ENCODE data around the gene NOL4L. TPM values are rescaled to one million over a fixed set of nuclear protein-coding genes. Genes with fewer than 3 reads are reported as not detected.

Gene NOL4L
- total RNA-seq, 4 donors from 2014 or later: 5.8 to 19.4 (median 12.8) TPM

GRCh38 chr20:32482143-32482441 is 103.0 kb downstream of the NOL4L start:
- H3K9me3 ChIP-seq: no peaks in the 10 kb centered on the region
- H3K36me3 ChIP-seq: no peaks in the 10 kb centered on the region
- 12% methylated on average over 9 of the region's 9 CpGs for WGBS
- intact Hi-C loops (cut with DNase I): loop anchor here (5.0 to 10.0 kb wide), 2 partner anchors 125 to 277 kb away; partner anchors contain the start of genes ASXL1, PLAGL2 and POFUT1
- TF ChIP-seq POLR2A (IDR thresholded peaks at IDR 0.05; ENCODE audit: low read depth) (no peak), EP300 (IDR thresholded peaks at IDR 0.05) (no peak), POLR2AphosphoS5 (IDR thresholded peaks at IDR 0.05) (no peak)
- TF ChIP-seq, protein P1, sequence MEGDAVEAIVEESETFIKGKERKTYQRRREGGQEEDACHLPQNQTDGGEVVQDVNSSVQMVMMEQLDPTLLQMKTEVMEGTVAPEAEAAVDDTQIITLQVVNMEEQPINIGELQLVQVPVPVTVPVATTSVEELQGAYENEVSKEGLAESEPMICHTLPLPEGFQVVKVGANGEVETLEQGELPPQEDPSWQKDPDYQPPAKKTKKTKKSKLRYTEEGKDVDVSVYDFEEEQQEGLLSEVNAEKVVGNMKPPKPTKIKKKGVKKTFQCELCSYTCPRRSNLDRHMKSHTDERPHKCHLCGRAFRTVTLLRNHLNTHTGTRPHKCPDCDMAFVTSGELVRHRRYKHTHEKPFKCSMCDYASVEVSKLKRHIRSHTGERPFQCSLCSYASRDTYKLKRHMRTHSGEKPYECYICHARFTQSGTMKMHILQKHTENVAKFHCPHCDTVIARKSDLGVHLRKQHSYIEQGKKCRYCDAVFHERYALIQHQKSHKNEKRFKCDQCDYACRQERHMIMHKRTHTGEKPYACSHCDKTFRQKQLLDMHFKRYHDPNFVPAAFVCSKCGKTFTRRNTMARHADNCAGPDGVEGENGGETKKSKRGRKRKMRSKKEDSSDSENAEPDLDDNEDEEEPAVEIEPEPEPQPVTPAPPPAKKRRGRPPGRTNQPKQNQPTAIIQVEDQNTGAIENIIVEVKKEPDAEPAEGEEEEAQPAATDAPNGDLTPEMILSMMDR (IDR thresholded peaks at IDR 0.05): no peak
- peak overlapping the region; percentile 78 to 95 (median 92) for H3K4me3 ChIP-seq
- H3K4me1 ChIP-seq: peaks cover 28 to 72% (median 64%) of the 10 kb centered on the region in 4 donors
- H3K27ac ChIP-seq (replicated peaks in 1 of 4): peak overlapping the region; percentile 81 to 94 (median 89)
- DNase-seq (ENCODE audit: extremely low spot score): no peak
- H3K27me3 ChIP-seq: no peaks in the 10 kb centered on the region

DNA sequence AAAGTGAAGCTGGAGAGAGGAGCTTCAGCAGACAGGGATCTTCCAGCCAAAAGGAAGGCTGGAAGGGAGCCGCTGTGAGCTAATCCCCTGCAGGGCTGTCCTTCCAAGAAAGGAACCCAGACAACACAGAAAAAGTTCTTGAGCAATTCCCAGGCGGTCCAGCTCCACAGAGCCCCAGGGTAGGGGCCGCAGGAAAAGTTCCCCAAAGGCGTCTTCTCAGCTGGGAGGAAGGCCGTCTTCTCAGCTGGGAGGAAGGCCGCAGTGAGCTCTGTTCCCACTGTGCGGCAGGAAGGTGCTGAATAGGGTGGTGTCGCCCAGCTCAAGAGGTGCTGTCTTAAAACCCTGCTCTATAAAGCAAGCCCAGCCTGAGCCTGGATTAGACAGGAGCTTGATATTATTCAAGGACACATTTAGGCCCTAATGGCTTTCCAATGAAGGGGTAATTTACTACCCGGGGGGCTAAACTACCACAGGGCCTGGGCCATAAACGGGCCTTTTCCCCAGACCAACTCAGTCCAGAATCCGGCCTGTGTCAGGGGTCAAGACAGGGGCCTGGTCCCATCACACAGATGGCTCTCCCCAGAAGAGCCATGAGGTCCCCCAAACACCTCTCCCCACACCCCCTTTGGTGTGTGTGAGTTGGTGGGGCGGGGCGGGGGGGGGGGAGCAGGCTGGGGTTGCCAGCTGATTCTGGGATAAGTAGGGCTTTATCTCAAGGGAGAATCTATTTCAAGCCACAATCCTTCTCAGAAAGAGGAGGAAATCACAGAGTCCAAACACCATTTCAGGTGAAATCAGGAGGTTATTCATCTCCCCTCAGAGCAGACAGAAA is 103.6 kb downstream of the NOL4L start:
- H3K9me3 ChIP-seq: no peaks in the 10 kb centered on the region
- no peaks in the 10 kb centered on the region for H3K36me3 ChIP-seq
- no peak for DNase-seq (ENCODE audit: extremely low spot score)
- 26% methylated on average over 13 of the region's 13 CpGs for WGBS
- H3K4me3 ChIP-seq: peak overlapping the region; percentile 78 to 95 (median 92)
- intact Hi-C loops (cut with DNase I): loop anchor here (5.0 to 10.0 kb wide), 2 partner anchors 124 to 277 kb away; partner anchors contain the start of genes ASXL1, PLAGL2 and POFUT1
- H3K4me1 ChIP-seq: peaks cover 34 to 77% (median 70%) of the 10 kb centered on the region in 4 donors
- H3K27me3 ChIP-seq: no peaks in the 10 kb centered on the region
- H3K27ac ChIP-seq (replicated peaks in 1 of 4): peak overlapping the region; percentile 81 to 94 (median 89)
- TF ChIP-seq POLR2AphosphoS5 (IDR thresholded peaks at IDR 0.05) (peak in 1 of 2 donors; percentile 17), POLR2A (IDR thresholded peaks at IDR 0.05; ENCODE audit: low read depth) (no peak)

- Histone ChIP-seq H3K27ac (replicated peaks in 1 of 4) (peak overlapping the region; percentile 81 to 94 (median 89)), H3K27me3 (no peaks in the 10 kb centered on the region), H3K4me1 (peaks cover 43 to 86% (median 78%) of the 10 kb centered on the region in 4 donors), H3K9me3 (no peaks in the 10 kb centered on the region), H3K36me3 (no peaks in the 10 kb centered on the region), H3K4me3 (peak overlapping the region; percentile 78 to 95 (median 92))
- DNase-seq (ENCODE audit: extremely low spot score): no peak
- 65% methylated on average over 11 of the region's 12 CpGs for WGBS
- TF ChIP-seq EP300 (IDR thresholded peaks at IDR 0.05) (no peak), POLR2A (IDR thresholded peaks at IDR 0.05; ENCODE audit: low read depth) (no peak), POLR2AphosphoS5 (IDR thresholded peaks at IDR 0.05) (no peak)
- TF ChIP-seq, protein P1 (IDR thresholded peaks at IDR 0.05): no peak
- intact Hi-C loops (cut with DNase I): loop anchor here (5.0 to 10.0 kb wide), 2 partner anchors 123 to 276 kb away; partner anchors contain the start of genes ASXL1, PLAGL2 and POFUT1
Observed at GRCh38 chr20:32480371-32481241, 104.5 kb downstream of the NOL4L start.

DNA sequence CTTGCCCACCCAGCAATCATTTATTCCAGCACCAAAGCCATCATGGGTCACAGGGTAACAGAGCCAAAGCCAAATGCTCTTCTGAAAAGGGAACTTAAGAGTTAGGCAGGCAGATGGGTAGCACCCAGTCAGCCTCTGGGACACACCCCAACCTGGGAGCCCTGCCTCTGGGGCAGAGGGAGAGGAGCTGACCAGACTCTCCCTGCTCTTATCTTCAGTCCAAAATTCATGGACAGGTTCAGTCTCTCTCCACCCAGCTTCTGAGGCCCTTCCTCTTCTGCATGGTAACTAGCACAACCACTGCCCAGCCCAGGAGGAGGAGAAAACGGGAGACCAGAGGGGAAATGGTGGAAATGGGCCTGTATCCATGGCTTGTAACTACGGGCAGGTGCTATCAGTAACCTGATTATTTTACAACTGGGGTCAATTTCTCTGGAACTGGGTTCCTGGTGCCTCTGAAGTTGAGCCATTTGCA is 105.4 kb downstream of the NOL4L start:
- no peaks in the 10 kb centered on the region for H3K36me3 ChIP-seq
- TF ChIP-seq POLR2AphosphoS5 (IDR thresholded peaks at IDR 0.05) (no peak), POLR2A (IDR thresholded peaks at IDR 0.05; ENCODE audit: low read depth) (no peak)
- no peaks in the 10 kb centered on the region for H3K9me3 ChIP-seq
- H3K27ac ChIP-seq (replicated peaks in 1 of 4): peak overlapping the region in 1 of 4 donors; percentile 94
- WGBS: 71% methylated on average over 2 of the region's 2 CpGs
- intact Hi-C loops (cut with DNase I): loop anchor here (5.0 to 10.0 kb wide), 2 partner anchors 122 to 275 kb away; partner anchors contain the start of genes ASXL1, PLAGL2 and POFUT1
- DNase-seq (ENCODE audit: extremely low spot score): no peak
- no peak overlapping the region for H3K4me3 ChIP-seq
- no peaks in the 10 kb centered on the region for H3K27me3 ChIP-seq
- H3K4me1 ChIP-seq: peaks cover 51 to 86% (median 78%) of the 10 kb centered on the region in 4 donors

DNA sequence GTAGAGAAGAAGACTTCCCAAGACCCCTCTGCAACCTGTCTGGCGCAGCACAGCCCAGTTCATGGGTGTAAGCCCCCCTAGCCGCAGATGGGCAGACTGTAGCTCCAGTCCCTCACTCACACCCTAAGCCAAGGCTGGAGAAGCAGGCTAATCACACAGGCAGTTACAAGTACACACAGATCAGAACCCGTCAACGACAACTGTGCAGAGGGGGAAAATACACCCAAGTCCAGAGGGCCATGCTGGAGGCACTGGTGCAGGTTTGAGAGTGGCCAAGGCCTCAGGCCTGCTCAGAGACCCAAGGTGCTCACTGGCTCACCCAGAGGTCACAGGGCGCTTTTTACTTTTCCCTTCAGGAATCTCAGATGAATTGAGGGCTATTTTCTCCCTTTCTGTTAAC is 106.1 kb downstream of the NOL4L start:
- H3K4me1 ChIP-seq: peaks cover 51 to 86% (median 80%) of the 10 kb centered on the region in 4 donors
- 93% methylated on average over 5 of the region's 5 CpGs for WGBS

More for the DNA sequence above, 106.1 kb downstream of the NOL4L start:
- H3K36me3 ChIP-seq: no peaks in the 10 kb centered on the region
- H3K27ac ChIP-seq (replicated peaks in 1 of 4): peak overlapping the region in 1 of 4 donors; percentile 26
- H3K4me3 ChIP-seq: no peak overlapping the region
- no peaks in the 10 kb centered on the region for H3K27me3 ChIP-seq
- no peaks in the 10 kb centered on the region for H3K9me3 ChIP-seq
- intact Hi-C loops (cut with DNase I): no loop called here
- TF ChIP-seq POLR2AphosphoS5 (IDR thresholded peaks at IDR 0.05): no peak
- no peak for TF ChIP-seq POLR2A (IDR thresholded peaks at IDR 0.05; ENCODE audit: low read depth)
- no peak for DNase-seq (ENCODE audit: extremely low spot score)
